AG09309 (cell line): Measurements from ENCODE around the gene PCDHGA5.
"Not testable (repeated sequence)": the region's sequence is repeated elsewhere in the genome, so short reads cannot be mapped to it uniquely, and the experiment has no call there.

Source experiments
- DNase-seq: peaks from one replicate; pipeline ENCODE4 v3.0.0-alpha.2; 2010; ENCODE audit warnings: low read depth
- H3K4me3 ChIP-seq: 2 replicates; pipeline ENCODE4 v1.5.1; 2011; ENCODE audit warnings: mild to moderate bottlenecking, low read depth, low read length, moderate library complexity; ENCODE audit not compliant: control insufficient read depth
- TF ChIP-seq, protein P1 (sequence below): IDR thresholded peaks from 2 replicates; pipeline ENCODE4 v1.5.1; 2011; ENCODE audit warnings: mild to moderate bottlenecking, low read depth, low read length, inconsistent platforms; ENCODE audit not compliant: insufficient read depth, control insufficient read depth; ENCODE audit errors: missing control alignments

Gene PCDHGA5

DNA sequence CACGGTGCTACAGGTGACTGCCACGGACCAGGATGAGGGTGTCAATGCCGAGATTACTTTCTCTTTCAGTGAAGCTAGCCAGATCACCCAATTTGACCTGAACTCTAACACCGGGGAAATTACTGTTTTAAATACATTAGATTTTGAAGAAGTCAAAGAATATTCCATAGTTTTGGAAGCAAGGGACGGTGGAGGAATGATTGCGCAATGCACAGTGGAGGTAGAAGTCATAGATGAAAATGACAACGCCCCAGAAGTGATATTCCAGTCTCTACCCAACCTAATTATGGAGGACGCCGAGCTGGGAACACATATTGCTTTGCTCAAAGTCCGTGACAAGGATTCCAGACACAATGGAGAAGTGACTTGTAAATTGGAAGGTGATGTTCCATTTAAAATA, 24.7 kb downstream of the PCDHGA5 start:
- no peak for DNase-seq
- H3K4me3 ChIP-seq = no peak overlapping the region
- TF ChIP-seq, protein P1, sequence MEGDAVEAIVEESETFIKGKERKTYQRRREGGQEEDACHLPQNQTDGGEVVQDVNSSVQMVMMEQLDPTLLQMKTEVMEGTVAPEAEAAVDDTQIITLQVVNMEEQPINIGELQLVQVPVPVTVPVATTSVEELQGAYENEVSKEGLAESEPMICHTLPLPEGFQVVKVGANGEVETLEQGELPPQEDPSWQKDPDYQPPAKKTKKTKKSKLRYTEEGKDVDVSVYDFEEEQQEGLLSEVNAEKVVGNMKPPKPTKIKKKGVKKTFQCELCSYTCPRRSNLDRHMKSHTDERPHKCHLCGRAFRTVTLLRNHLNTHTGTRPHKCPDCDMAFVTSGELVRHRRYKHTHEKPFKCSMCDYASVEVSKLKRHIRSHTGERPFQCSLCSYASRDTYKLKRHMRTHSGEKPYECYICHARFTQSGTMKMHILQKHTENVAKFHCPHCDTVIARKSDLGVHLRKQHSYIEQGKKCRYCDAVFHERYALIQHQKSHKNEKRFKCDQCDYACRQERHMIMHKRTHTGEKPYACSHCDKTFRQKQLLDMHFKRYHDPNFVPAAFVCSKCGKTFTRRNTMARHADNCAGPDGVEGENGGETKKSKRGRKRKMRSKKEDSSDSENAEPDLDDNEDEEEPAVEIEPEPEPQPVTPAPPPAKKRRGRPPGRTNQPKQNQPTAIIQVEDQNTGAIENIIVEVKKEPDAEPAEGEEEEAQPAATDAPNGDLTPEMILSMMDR = no peak

DNA sequence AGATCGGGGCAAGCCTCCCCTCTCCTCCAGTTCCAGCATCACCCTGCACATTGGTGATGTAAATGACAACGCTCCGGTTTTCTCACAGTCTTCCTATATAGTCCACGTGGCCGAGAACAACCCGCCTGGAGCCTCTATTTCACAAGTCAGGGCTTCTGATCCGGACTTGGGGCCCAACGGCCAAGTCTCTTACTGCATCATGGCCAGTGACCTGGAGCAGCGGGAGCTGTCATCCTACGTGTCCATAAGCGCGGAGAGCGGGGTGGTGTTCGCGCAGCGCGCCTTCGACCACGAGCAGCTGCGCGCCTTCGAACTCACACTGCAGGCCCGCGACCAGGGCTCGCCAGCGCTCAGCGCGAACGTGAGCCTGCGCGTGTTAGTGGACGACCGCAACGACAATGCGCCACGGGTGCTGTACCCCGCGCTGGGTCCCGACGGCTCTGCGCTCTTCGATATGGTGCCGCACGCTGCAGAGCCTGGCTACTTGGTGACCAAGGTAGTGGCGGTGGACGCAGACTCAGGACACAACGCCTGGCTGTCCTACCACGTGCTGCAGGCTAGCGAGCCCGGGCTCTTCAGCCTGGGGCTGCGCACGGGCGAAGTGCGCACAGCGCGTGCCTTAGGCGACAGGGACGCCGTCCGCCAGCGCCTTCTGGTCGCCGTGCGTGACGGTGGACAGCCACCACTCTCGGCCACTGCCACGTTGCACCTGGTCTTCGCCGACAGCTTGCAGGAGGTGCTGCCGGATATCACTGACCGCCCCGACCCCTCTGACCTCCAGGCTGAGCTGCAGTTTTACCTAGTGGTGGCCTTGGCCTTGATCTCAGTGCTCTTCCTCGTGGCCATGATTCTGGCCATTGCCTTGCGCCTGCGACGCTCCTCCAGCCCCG, 25.4 kb downstream of the PCDHGA5 start:
- no peak overlapping the region for H3K4me3 ChIP-seq
- DNase-seq = no peak
- TF ChIP-seq, protein P1 = no peak

GRCh38 chr5:141392429-141393198, 28.7 kb downstream of the PCDHGA5 start, which contains the start of gene PCDHGA8:
PCDHGA8 (plus strand) TSS chr5:141392633; CDS start chr5:141392814, 181 bp downstream.
- DNase-seq = no peak
- TF ChIP-seq, protein P1 = peak; percentile 44
- H3K4me3 ChIP-seq = peak within 1 kb of the TSS; percentile 43

- DNase-seq = no peak
- TF ChIP-seq, protein P1 = no peak
- no peak overlapping the region for H3K4me3 ChIP-seq
These were observed 29.3 kb downstream of the PCDHGA5 start for GRCh38 chr5:141393267-141393666.

DNA sequence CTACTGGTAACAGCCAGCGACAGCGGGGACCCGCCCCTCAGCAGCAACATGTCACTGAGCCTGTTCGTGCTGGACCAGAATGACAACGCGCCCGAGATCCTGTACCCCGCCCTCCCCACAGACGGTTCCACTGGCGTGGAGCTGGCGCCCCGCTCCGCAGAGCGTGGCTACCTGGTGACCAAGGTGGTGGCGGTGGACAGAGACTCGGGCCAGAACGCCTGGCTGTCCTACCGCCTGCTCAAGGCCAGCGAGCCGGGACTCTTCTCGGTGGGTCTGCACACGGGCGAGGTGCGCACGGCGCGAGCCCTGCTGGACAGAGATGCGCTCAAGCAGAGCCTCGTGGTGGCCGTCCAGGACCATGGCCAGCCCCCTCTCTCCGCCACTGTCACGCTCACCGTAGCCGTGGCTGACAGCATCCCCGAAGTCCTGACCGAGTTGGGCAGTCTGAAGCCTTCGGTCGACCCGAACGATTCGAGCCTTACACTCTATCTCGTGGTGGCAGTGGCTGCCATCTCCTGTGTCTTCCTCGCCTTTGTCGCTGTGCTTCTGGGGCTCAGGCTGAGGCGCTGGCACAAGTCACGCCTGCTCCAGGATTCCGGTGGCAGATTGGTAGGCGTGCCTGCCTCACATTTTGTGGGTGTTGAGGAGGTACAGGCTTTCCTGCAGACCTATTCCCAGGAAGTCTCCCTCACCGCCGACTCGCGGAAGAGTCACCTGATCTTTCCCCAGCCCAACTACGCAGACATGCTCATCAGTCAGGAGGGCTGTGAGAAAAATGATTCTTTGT, 30.6 kb downstream of the PCDHGA5 start:
- H3K4me3 ChIP-seq, DNase-seq: not testable (repeated sequence)

GRCh38 chr5:141397756-141398551, 34.0 kb downstream of the PCDHGA5 start, which contains the start of gene PCDHGB5:
PCDHGB5 (plus strand) TSS chr5:141397947; CDS start chr5:141398128, 181 bp downstream.
- H3K4me3 ChIP-seq = peak within 1 kb of the TSS; percentile 29
- DNase-seq = not testable (repeated sequence)
- TF ChIP-seq, protein P1 = peak; percentile 67
